Heart left ventricle (tissue), 16 donors: Measurements from ENCODE around the gene C1orf35. TPM values are rescaled to one million over a fixed set of nuclear protein-coding genes. Genes with fewer than 3 reads are reported as not detected.

ENCODE experiments used
- ATAC-seq, 4 donors: fragments of 200-7000 bp; cut with Tn5 transposase; one replicate each; pipeline ENCODE4 v1.9.1; 2020 to 2022; ENCODE audit warnings: moderate library complexity in 4 of 4, mild to moderate bottlenecking in 3 of 4, moderate number of reproducible peaks in 1 of 4
- DNase-seq, 5 donors: peaks; one replicate each; pipeline ENCODE4 v3.0.0-alpha.2; 2020
- H3K27ac ChIP-seq, 12 donors: fragments of 200-600 bp; sonication (generic) in 4 of 12; one replicate each; pipeline versions ENCODE4 v1.5.0 to v1.8.0; 2016 to 2022; ENCODE audit warnings: mild to moderate bottlenecking in 2 of 12
- H3K27me3 ChIP-seq, 9 donors: fragments of 200-600 bp; sonication (generic) in 2 of 9; one replicate each; pipeline versions ENCODE4 v1.5.1 to v1.8.0; 2016 to 2022; ENCODE audit warnings: mild to moderate bottlenecking in 3 of 9
- H3K36me3 ChIP-seq, 9 donors: fragments of 200-600 bp; sonication (generic) in 2 of 9; one replicate each; pipeline versions ENCODE4 v1.5.0 to v1.8.0; 2018 to 2022; ENCODE audit warnings: mild to moderate bottlenecking in 2 of 9
- H3K4me1 ChIP-seq, 12 donors: fragments of 200-600 bp; sonication (generic) in 4 of 12; one replicate each; pipeline versions ENCODE4 v1.5.0 to v1.8.0; 2016 to 2022; ENCODE audit warnings: mild to moderate bottlenecking in 3 of 12
- H3K4me3 ChIP-seq, 12 donors: fragments of 200-600 bp; sonication (generic) in 4 of 12; one replicate each; pipeline versions ENCODE4 v1.5.0 to v1.8.0; 2017 to 2022; ENCODE audit warnings: mild to moderate bottlenecking in 9 of 12, moderate library complexity in 4 of 12
- H3K9me3 ChIP-seq, 12 donors: fragments of 200-600 bp; sonication (generic) in 4 of 12; one replicate each; pipeline versions ENCODE4 v1.5.0 to v1.8.0; 2016 to 2022; ENCODE audit warnings: mild to moderate bottlenecking in 1 of 12
- POLR2A ChIP-seq, 2 donors: fragments of 450-650 bp; IDR thresholded peaks; one replicate each; pipeline ENCODE4 v1.6.1; 2017; ENCODE audit warnings: antibody characterized with exemption in 2 of 2, mild to moderate bottlenecking in 2 of 2, moderate library complexity in 2 of 2
- WGBS, 4 donors: extraction: QIAGEN DNeasy Blood & Tissue Kit in 2 of 4; methylation state at CpG; one replicate each; pipeline versions ENCODE4 v1.1.5 to v1.1.7; 2013 to 2018; 5-methylcytosine and 5-hydroxymethylcytosine counted together
- intact Hi-C, 10 donors: fragments of 100-400 bp; cut with DNase I; formaldehyde crosslinking; loops; one replicate each; pipeline versions ENCODE4 v1.11.1 to v1.14.2; 2022
- polyA plus RNA-seq, 2 donors: library from polyadenylated mRNA; stranded (reverse); fragments of 200-250 nt; gene quantifications; one replicate each; pipeline ENCODE4 v1.2.3, GENCODE V29; 2013
- total RNA-seq, 9 donors: library from RNA; depleted of rRNA in 2 of 9; stranded (reverse); fragments of >200 nt in 2 of 9; fragmentation: NEBNext Ultra II Directional in 3 of 9; extraction: Animal tissue kit (Norgen Biotek cat#: 25700) in 3 of 9; gene quantifications; one replicate each; pipeline versions ENCODE4 v1.1.0 to v1.2.4, GENCODE V29; 2016 to 2023
- TF ChIP-seq, protein P1 (sequence below), 12 donors: fragments of 200-600 bp; sonication (generic) in 4 of 12; IDR thresholded peaks; one replicate each; pipeline versions ENCODE4 v1.5.0 to v1.8.0; 2018 to 2022; ENCODE audit warnings: antibody characterized with exemption in 12 of 12, mild to moderate bottlenecking in 5 of 12
- donor health status: ischemic (EF 13 %, LVEDD 7.1; RV severe dilation, severe dysfunction).
- donor health status: healthy with polysubstance abuse.
- donor health status: DM: no; HTN: yes; CAD: no.
- donor health status: DM: no; HTN: no; CAD: no.
- donor health status: ischemic (EF 25% LVEDD 6.9; RV normal size, moderate dysfunction).
- donor health status: ischemic (EF 25% LVEDD 5.7; RV mildly dilated, moderate dysfunction).
- donor health status: healthy.
- donor health status: DM: yes; HTN: yes; CAD: no.
- donor health status: ischemic (EF 35%, LVEDD 5.7; RV mildly dilated, moderate dysfunction).
- donor health status: nonischemic (EF 11% LVEDD 7.7; RV severe dilation, severe dysfunction).
- donor health status: DM: yes; HTN: yes; CAD: no.
- donor health status: PGD.
- donor health status: ischemic (EF 29% LVEDD 5.4; RV normal size, mild dysfunction).
- donor health status: nonischemic (EF 23%, LVEDD 6.1; RV moderate dilation, normal function).

The C1orf35 gene
- total and polyA plus RNA-seq, 11 donors, result 6.2 to 9.8 (median 7.7) TPM

DNA sequence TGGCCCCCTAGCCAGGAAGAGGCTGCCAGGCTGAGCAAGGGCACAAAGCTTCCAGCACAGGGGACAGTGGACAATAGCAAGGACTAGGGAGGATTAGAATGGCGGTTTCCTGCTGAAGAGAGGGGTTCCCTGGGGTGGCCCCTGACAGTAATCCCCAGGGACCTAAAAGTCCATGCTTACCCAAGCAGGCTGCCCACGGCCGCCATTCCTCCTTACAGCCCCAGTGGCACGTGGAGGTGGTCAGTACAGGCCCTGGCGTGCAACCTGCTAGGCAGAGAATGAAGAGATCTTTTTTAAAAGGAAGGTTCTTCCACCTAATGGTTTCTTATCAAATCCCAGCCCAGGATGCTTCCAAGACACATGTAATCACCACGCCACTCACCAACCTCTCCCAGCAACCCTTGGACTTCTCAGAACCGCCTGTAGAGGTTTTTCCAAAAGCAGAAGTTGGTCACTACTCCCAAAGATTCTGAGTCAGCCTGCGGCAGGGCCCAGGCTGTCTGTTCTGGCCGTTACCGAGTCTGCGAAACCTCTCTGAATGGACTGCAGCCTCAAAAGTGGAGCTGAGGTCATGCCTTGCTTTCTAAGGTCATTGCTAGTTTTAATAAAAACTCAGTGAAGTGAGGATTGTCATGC, 5.0 kb upstream of the C1orf35 start:
- DNase-seq, result no peak
- intact Hi-C loops, result loop anchor here in 5 of 10 donors (2.0 to 5.0 kb wide), 3 partner anchors 25 to 59 kb away; partner anchors contain the start of genes ARF1 (in 3 of the 5), GUK1 (in 1 of the 5) and IBA57 (in 1 of the 5)
- ATAC-seq, result no peak
- Histone ChIP-seq H3K36me3 (peaks cover 0 to 26% (median 21%) of the 10 kb centered on the region in 9 donors), H3K27ac (peak overlapping the region in 8 of 12 donors; percentile 82 to 95 (median 88)), H3K27me3 (no peaks in the 10 kb centered on the region), H3K4me3 (peak overlapping the region; percentile 65 to 99 (median 92)), H3K4me1 (peaks cover 5 to 41% (median 29%) of the 10 kb centered on the region in 12 donors), H3K9me3 (no peaks in the 10 kb centered on the region)
- TF ChIP-seq, protein P1, sequence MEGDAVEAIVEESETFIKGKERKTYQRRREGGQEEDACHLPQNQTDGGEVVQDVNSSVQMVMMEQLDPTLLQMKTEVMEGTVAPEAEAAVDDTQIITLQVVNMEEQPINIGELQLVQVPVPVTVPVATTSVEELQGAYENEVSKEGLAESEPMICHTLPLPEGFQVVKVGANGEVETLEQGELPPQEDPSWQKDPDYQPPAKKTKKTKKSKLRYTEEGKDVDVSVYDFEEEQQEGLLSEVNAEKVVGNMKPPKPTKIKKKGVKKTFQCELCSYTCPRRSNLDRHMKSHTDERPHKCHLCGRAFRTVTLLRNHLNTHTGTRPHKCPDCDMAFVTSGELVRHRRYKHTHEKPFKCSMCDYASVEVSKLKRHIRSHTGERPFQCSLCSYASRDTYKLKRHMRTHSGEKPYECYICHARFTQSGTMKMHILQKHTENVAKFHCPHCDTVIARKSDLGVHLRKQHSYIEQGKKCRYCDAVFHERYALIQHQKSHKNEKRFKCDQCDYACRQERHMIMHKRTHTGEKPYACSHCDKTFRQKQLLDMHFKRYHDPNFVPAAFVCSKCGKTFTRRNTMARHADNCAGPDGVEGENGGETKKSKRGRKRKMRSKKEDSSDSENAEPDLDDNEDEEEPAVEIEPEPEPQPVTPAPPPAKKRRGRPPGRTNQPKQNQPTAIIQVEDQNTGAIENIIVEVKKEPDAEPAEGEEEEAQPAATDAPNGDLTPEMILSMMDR (IDR thresholded peaks at IDR 0.05), result no peak
- TF ChIP-seq POLR2A (IDR thresholded peaks at IDR 0.05), result no peak
- WGBS, 4 donors, result 81 to 82% (median 82%) methylated on average over 11 of the region's 11 CpGs

DNA sequence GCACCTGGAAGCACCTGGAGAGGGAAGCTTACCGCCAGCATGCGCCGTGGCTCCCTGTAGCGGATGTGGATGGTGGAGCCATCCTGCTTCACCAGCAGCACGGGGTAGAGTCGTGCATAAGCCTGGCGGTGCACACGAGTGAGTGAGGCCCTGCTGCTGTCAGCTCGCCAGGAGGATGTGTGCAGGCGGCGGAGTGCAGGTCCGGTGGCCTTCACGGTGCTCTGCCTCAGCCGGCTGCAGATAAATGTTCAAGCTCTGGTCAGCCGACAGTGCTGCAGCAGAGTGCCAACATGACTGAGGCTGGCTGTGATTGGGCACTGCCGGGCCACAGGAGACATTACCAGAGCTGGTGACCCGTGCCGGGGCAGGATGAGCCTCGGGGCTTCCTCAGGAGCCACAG, 4.5 kb upstream of the C1orf35 start:
- Histone ChIP-seq H3K27ac (no peak overlapping the region), H3K4me1 (peaks cover 5 to 43% (median 29%) of the 10 kb centered on the region in 12 donors), H3K4me3 (peak overlapping the region in 2 of 12 donors; percentile 65 to 82), H3K9me3 (no peaks in the 10 kb centered on the region), H3K27me3 (no peaks in the 10 kb centered on the region), H3K36me3 (peaks cover 0 to 26% (median 21%) of the 10 kb centered on the region in 9 donors)
- WGBS, 4 donors, result 84 to 89% (median 87%) methylated on average over 13 to 19 of the region's 19 CpGs
- no peak for TF ChIP-seq POLR2A (IDR thresholded peaks at IDR 0.05)
- TF ChIP-seq, protein P1 (IDR thresholded peaks at IDR 0.05), result no peak
- DNase-seq (peak in 1 of 5 donors; percentile 34), ATAC-seq (no peak)
- intact Hi-C loops, result loop anchor here in 5 of 10 donors (2.0 to 5.0 kb wide), 3 partner anchors 25 to 60 kb away; partner anchors contain the start of genes ARF1 (in 3 of the 5), GUK1 (in 1 of the 5) and IBA57 (in 1 of the 5)

DNA sequence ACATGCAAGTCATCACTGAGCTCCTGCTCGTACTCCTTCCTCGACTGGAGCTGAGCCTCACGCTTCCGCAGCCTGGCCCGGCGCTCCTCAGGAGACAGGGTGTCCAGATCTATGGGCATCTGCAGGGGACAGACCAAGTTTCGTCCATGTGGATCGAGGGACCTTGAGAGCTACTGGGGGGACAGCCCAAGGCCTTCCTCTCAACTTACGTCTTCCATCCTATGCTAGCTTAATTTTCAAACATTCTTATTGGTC, 3.6 kb upstream of the C1orf35 start:
- Histone ChIP-seq H3K4me1 (peaks cover 5 to 52% (median 35%) of the 10 kb centered on the region in 12 donors), H3K4me3 (no peak overlapping the region), H3K27me3 (no peaks in the 10 kb centered on the region), H3K9me3 (no peaks in the 10 kb centered on the region), H3K36me3 (peaks cover 0 to 26% (median 21%) of the 10 kb centered on the region in 9 donors), H3K27ac (no peak overlapping the region)
- no peak for ATAC-seq
- WGBS, 4 donors, result 88 to 92% (median 89%) methylated on average over 9 of the region's 9 CpGs
- TF ChIP-seq, protein P1 (IDR thresholded peaks at IDR 0.05), result no peak
- no peak for TF ChIP-seq POLR2A (IDR thresholded peaks at IDR 0.05)
- intact Hi-C loops, result loop anchor here in 1 of 10 donors (5.0 kb wide), 1 partner anchor 61 kb away; the partner anchor contains the start of gene IBA57
- no peak for DNase-seq

DNA sequence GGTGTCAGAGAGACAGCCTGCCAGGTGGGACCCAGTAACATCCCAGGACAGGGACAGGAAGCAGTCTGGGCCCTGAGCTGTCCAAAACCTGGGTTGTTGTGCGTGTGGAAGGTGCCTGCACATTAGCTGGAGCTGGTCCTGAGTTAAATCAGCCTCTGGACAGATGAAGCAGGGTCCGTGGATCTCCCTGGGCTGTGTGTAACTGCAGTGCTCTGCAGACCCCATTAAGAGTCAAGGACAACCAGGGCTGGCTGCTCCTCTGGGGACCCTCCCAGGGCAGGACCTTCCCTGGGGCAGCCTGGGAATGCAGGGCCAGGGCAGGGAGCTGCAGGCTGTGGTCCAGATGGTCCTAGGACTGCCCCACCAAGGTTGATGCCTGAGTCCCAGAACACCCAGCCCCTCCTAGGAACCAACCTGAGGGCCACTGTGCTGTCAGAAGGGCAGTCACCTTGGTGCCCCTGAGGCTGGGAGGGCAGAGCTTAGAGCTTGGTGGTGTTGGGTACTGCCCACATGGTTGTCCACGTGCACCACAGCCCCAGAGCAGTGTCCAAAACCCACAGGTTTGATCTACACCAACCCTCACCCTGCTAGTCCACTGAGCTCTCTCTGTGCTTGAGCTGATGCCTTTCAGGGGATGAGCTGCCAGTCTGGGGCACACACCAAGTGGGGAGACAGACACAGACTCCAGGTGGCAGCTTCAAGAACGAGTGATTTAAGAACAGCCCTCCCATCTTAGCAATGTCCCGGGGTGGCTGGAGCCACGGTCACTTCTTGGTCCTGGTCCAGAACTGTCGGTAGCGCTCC, 3.1 kb upstream of the C1orf35 start:
- intact Hi-C loops, result loop anchor here in 1 of 10 donors (5.0 kb wide), 1 partner anchor 61 kb away; the partner anchor contains the start of gene IBA57
- 82 to 87% (median 86%) methylated on average over 7 to 8 of the region's 8 CpGs for WGBS, 4 donors

More for the DNA sequence above, 3.1 kb upstream of the C1orf35 start:
- no peak for TF ChIP-seq POLR2A (IDR thresholded peaks at IDR 0.05)
- TF ChIP-seq, protein P1 (IDR thresholded peaks at IDR 0.05), result no peak
- Histone ChIP-seq H3K27me3 (no peaks in the 10 kb centered on the region), H3K9me3 (no peaks in the 10 kb centered on the region), H3K36me3 (peaks cover 0 to 30% (median 22%) of the 10 kb centered on the region in 9 donors), H3K27ac (no peak overlapping the region), H3K4me3 (no peak overlapping the region), H3K4me1 (peaks cover 5 to 56% (median 39%) of the 10 kb centered on the region in 12 donors)
- DNase-seq, result no peak
- no peak for ATAC-seq
